Measurements from ENCODE around the gene PRRG3. TPM values are rescaled to one million over a fixed set of nuclear protein-coding genes. Genes with fewer than 3 reads are reported as not detected.

The PRRG3 gene
- total RNA-seq, 3 donors from 2014 or later, result 1.3 to 2.3 (median 1.8) TPM

DNA sequence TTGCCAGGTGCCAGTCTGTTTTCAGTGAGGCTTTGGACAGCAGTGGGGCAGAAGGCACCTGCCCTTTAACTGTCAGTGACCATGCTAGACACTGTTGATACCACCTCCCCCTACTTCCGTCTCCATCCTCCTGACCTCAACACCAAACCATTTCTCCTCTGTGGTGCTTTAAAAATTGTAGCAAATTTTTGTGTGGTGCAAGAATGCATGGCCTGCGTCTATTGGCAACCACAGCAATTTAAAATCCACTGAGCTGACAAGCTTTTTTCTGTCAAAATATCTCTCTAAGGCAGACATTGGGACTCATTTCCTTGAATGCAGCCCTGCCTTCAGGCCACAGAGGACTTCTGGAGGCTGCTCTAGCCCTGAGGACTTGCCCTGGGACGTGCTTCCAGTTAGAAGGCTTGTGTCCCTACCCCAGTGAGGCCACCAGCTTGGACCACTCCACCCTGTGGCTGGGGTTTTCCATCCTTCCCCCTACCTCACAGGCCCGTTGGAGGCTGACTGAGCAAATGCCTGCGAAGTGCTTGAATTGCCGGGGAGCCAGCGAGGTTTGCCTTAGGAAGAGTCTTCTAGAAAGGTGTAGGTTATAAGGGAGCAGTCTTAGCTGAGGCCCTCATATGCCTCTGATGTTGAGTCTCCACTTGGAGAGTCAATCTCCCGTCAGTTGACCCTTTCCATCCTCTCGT lies 6.9 kb downstream of the PRRG3 start:
- Histone ChIP-seq H3K27me3 (peaks cover 0 to 29% of the 10 kb centered on the region in 2 donors), H3K9me3 (no peaks in the 10 kb centered on the region), H3K36me3 (no peaks in the 10 kb centered on the region), H3K4me3 (no peak overlapping the region), H3K27ac (no peak overlapping the region), H3K4me1 (no peaks in the 10 kb centered on the region)
- no peak for DNase-seq (ENCODE audit: low spot score in 2 of 2)
- intact Hi-C loops (cut with DNase I; ENCODE audit: low total_unique reads), result no loop called here
- TF ChIP-seq POLR2AphosphoS5 (IDR thresholded peaks at IDR 0.05), result no peak
- no peak for TF ChIP-seq POLR2A (IDR thresholded peaks at IDR 0.05)
- TF ChIP-seq, protein P1, sequence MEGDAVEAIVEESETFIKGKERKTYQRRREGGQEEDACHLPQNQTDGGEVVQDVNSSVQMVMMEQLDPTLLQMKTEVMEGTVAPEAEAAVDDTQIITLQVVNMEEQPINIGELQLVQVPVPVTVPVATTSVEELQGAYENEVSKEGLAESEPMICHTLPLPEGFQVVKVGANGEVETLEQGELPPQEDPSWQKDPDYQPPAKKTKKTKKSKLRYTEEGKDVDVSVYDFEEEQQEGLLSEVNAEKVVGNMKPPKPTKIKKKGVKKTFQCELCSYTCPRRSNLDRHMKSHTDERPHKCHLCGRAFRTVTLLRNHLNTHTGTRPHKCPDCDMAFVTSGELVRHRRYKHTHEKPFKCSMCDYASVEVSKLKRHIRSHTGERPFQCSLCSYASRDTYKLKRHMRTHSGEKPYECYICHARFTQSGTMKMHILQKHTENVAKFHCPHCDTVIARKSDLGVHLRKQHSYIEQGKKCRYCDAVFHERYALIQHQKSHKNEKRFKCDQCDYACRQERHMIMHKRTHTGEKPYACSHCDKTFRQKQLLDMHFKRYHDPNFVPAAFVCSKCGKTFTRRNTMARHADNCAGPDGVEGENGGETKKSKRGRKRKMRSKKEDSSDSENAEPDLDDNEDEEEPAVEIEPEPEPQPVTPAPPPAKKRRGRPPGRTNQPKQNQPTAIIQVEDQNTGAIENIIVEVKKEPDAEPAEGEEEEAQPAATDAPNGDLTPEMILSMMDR (IDR thresholded peaks at IDR 0.05), result no peak

DNA sequence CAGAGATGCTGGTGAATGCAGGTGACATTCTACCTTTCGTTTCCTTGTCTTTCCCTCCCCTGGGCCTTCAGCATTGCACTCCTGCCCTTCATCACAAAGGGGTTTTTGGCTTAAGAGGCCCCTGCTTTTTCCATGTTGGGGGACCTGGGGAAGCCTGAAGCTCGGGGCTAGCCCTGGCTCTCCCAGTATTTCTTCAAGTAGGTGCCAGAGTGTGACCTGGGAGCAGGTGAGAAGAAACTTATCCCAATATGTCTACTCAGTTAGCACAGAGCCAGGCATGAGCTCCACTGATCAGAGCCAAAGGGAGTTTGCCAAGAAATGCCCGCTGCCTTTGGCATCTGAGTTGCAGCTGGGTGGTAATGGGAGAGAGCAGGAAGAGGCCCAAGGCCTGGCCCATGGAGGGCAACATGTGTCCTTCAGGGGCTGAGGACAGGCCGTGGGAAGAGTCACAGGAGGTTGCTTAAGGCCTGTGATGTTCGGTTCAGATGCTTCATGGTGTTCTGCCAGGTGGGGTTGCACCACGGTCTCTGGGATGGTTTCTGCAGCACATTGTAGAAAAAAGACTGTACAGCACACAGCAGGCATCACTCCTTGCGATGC lies 7.6 kb downstream of the PRRG3 start:
- intact Hi-C loops (cut with DNase I; ENCODE audit: low total_unique reads), result no loop called here
- Histone ChIP-seq H3K36me3 (no peaks in the 10 kb centered on the region), H3K9me3 (no peaks in the 10 kb centered on the region), H3K27ac (no peak overlapping the region), H3K27me3 (peaks cover 0 to 36% of the 10 kb centered on the region in 2 donors), H3K4me1 (no peaks in the 10 kb centered on the region), H3K4me3 (no peak overlapping the region)
- no peak for DNase-seq (ENCODE audit: low spot score in 2 of 2)
- TF ChIP-seq POLR2A (IDR thresholded peaks at IDR 0.05), result no peak
- TF ChIP-seq POLR2AphosphoS5 (IDR thresholded peaks at IDR 0.05), result no peak
- TF ChIP-seq, protein P1 (IDR thresholded peaks at IDR 0.05), result no peak

DNA sequence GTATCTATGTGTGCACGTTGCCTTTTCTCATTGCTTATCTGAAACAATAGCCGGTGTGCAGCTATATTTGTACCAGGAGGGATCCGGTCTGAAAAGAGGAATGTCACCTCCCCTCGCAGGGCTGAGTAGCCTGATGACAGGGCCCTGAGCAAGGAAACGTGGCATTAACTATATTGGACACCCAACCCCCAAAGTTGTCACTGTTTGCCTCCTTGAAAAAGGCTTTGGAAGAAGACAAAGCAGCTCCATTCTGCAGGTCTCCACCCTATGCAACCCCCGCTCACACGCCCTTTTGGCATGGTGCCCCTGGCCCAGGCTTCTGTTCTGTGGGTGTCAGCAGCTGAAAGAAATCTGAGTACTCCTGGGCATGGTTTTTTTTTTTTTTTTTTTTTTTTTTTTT lies 8.2 kb downstream of the PRRG3 start:
- H3K4me1 ChIP-seq, result no peaks in the 10 kb centered on the region
- H3K9me3 ChIP-seq, result no peaks in the 10 kb centered on the region
- no peak for TF ChIP-seq POLR2AphosphoS5 (IDR thresholded peaks at IDR 0.05)
- TF ChIP-seq POLR2A (IDR thresholded peaks at IDR 0.05), result no peak
- TF ChIP-seq, protein P1 (IDR thresholded peaks at IDR 0.05), result no peak
- H3K27ac ChIP-seq, result no peak overlapping the region
- peaks cover 0 to 38% of the 10 kb centered on the region in 2 donors for H3K27me3 ChIP-seq
- H3K4me3 ChIP-seq, result no peak overlapping the region
- H3K36me3 ChIP-seq, result no peaks in the 10 kb centered on the region
- intact Hi-C loops (cut with DNase I; ENCODE audit: low total_unique reads), result no loop called here
- peak in 1 of 2 donors; percentile 27 for DNase-seq (ENCODE audit: low spot score in 2 of 2)

DNA sequence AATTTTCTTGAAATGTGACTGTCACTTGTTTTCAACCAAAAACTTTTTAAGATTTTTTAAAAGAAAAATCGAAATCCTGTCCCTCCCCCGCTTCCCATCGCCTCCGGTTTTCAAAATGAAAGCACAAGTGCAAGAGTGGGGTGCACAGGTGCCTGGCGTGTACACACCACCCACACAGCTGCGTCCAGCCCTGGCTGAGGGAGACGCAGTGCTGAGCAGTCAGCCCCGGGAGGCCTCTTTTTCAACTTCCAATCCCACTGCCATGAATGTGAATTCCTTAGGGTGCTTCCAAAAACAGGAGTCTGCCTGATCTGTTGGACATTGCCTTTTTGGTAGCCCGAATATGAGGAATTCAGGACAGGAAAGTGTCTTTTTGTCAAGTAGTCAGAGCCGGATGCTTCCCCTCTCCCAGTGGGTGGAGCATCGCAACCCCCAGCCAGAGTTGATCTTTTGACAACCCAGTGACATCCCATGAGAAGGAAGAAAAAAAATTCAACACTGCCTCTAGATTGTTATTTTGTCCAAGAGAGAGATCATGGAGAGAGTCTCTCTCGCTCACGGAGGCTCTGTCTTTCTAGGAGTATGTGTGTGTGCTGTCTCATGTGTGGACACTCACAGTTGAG lies 8.9 kb downstream of the PRRG3 start:
- no peak for DNase-seq (ENCODE audit: low spot score in 2 of 2)
- TF ChIP-seq POLR2AphosphoS5 (IDR thresholded peaks at IDR 0.05), result no peak
- TF ChIP-seq, protein P1 (IDR thresholded peaks at IDR 0.05), result no peak
- TF ChIP-seq POLR2A (IDR thresholded peaks at IDR 0.05), result no peak
- H3K4me3 ChIP-seq, result peak overlapping the region in 2 of 3 donors; percentile 21 to 46
- H3K27me3 ChIP-seq, result peaks cover 0 to 38% of the 10 kb centered on the region in 2 donors
- H3K4me1 ChIP-seq, result no peaks in the 10 kb centered on the region
- intact Hi-C loops (cut with DNase I; ENCODE audit: low total_unique reads), result no loop called here
- no peaks in the 10 kb centered on the region for H3K36me3 ChIP-seq
- peak overlapping the region in 1 of 2 donors; percentile 19 for H3K27ac ChIP-seq
- no peaks in the 10 kb centered on the region for H3K9me3 ChIP-seq

DNA sequence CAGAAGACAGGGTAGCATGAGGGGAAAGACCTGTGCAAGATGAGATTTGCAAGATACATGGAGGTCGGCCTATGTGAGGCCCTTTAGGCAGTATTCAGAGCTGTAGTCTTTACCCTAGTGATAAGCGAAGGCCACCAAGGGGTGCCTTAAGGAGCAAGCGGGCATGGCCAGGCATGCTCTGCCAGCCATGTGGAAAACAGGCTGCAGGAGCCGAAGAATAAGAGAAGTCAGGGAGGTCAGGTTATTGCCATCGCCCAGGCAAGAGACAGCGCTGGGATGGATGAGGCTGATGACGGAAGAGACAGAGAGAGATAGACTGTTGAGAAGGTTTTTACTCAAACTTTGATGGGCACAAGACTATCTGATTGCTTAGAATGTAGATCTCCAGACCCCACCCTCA lies 13.6 kb downstream of the PRRG3 start:
- DNase-seq (ENCODE audit: low spot score in 2 of 2), result no peak
- Histone ChIP-seq H3K4me1 (no peaks in the 10 kb centered on the region), H3K9me3 (no peaks in the 10 kb centered on the region), H3K36me3 (no peaks in the 10 kb centered on the region), H3K27me3 (peaks cover 0 to 39% of the 10 kb centered on the region in 2 donors), H3K4me3 (no peak overlapping the region), H3K27ac (no peak overlapping the region)
- intact Hi-C loops (cut with DNase I; ENCODE audit: low total_unique reads), result no loop called here
- TF ChIP-seq POLR2AphosphoS5 (IDR thresholded peaks at IDR 0.05) (no peak), POLR2A (IDR thresholded peaks at IDR 0.05) (no peak)
- TF ChIP-seq, protein P1 (IDR thresholded peaks at IDR 0.05), result no peak

Data from breast epithelium (tissue), 4 donors.